ENCODE data around the gene SIPA1L3.

SIPA1L3 gene

GRCh38 chr19:38071647-38072046, 164.6 kb downstream of the SIPA1L3 start:
- no peak for DNase-seq

- no peak for DNase-seq
Measured at GRCh38 chr19:38072776-38073750, 166.1 kb downstream of the SIPA1L3 start.

- no peak for DNase-seq
Measured at GRCh38 chr19:38073841-38074685, 167.1 kb downstream of the SIPA1L3 start.

- no peak for DNase-seq
Measured at GRCh38 chr19:38076337-38076736, 169.3 kb downstream of the SIPA1L3 start.

- no peak for DNase-seq
Measured at GRCh38 chr19:38078302-38078930, 171.4 kb downstream of the SIPA1L3 start.

GRCh38 chr19:38079926-38080380, 172.9 kb downstream of the SIPA1L3 start:
- no peak for DNase-seq

- DNase-seq: no peak
Measured at GRCh38 chr19:38081547-38082255, 174.7 kb downstream of the SIPA1L3 start.

- no peak for DNase-seq
Measured at GRCh38 chr19:38082256-38083118, 175.5 kb downstream of the SIPA1L3 start.

GRCh38 chr19:38084196-38084595, 177.2 kb downstream of the SIPA1L3 start:
- no peak for DNase-seq

- no peak for DNase-seq
Measured at GRCh38 chr19:38089440-38089839, 182.4 kb downstream of the SIPA1L3 start.

GRCh38 chr19:38093154-38093553, 186.1 kb downstream of the SIPA1L3 start:
- DNase-seq: no peak

GRCh38 chr19:38093587-38093986, 186.6 kb downstream of the SIPA1L3 start:
- DNase-seq: peak; percentile 47

GRCh38 chr19:38095411-38096308, 188.7 kb downstream of the SIPA1L3 start:
- DNase-seq: peak; percentile 64

GRCh38 chr19:38099966-38100365, 193.0 kb downstream of the SIPA1L3 start:
- no peak for DNase-seq

GRCh38 chr19:38100589-38100988, 193.6 kb downstream of the SIPA1L3 start:
- no peak for DNase-seq

- no peak for DNase-seq
Measured at GRCh38 chr19:38101723-38102122, 194.7 kb downstream of the SIPA1L3 start.

GRCh38 chr19:38105574-38105973, 198.6 kb downstream of the SIPA1L3 start:
- DNase-seq: no peak

- DNase-seq: no peak
Measured at GRCh38 chr19:38107129-38107528, 200.1 kb downstream of the SIPA1L3 start.

GRCh38 chr19:38111898-38112297, 204.9 kb downstream of the SIPA1L3 start:
- no peak for DNase-seq

GRCh38 chr19:38114651-38115050, 207.6 kb downstream of the SIPA1L3 start:
- DNase-seq: no peak
